ENCODE measurements around the gene SOX13.

The SOX13 gene

DNA sequence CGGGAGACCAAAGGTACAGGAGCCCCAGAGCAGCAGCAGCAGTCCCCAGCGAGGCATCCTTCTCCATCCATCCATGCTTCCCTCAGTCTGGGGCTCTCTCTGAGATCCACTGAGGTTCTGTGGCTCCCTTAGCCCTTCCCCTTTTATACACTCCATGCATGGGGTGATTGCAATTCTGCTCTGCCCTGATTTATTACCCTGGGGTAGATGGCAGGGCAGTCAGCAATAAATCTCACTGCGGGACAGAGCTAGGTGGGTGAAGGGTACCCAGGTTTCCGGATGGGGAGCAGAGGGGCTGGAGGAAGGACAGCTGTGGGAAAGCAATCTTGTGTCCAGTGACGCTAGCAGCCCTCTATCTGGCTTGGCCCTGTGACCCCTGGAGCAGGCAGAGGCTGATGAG lies 93.3 kb downstream of the SOX13 start, which contains the start of gene REN:
Gene REN (minus strand): TSS at position 119 of the 400 bp plus-strand sequence. CDS start 44 bp downstream, at position 75.
- no peak within 1 kb of the TSS for H3K4me2 ChIP-seq
- H3K36me3 ChIP-seq (ENCODE audit: insufficient read depth) = no peaks in the 10 kb centered on the region
- no peaks in the 10 kb centered on the region for H3K4me1 ChIP-seq (ENCODE audit: low read depth, poor library complexity, severe bottlenecking)
- H3K79me2 ChIP-seq (ENCODE audit: insufficient read depth, low read depth) = no peaks in the 10 kb centered on the region
- no peak within 1 kb of the TSS for H3K27ac ChIP-seq
- no peak within 1 kb of the TSS for H3K9ac ChIP-seq
- TF ChIP-seq, protein P1, sequence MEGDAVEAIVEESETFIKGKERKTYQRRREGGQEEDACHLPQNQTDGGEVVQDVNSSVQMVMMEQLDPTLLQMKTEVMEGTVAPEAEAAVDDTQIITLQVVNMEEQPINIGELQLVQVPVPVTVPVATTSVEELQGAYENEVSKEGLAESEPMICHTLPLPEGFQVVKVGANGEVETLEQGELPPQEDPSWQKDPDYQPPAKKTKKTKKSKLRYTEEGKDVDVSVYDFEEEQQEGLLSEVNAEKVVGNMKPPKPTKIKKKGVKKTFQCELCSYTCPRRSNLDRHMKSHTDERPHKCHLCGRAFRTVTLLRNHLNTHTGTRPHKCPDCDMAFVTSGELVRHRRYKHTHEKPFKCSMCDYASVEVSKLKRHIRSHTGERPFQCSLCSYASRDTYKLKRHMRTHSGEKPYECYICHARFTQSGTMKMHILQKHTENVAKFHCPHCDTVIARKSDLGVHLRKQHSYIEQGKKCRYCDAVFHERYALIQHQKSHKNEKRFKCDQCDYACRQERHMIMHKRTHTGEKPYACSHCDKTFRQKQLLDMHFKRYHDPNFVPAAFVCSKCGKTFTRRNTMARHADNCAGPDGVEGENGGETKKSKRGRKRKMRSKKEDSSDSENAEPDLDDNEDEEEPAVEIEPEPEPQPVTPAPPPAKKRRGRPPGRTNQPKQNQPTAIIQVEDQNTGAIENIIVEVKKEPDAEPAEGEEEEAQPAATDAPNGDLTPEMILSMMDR (conservative IDR thresholded peaks at IDR 0.05; ENCODE audit: low read depth, low read length) = no peak
- no peak within 1 kb of the TSS for H3K4me3 ChIP-seq (IDR thresholded peaks at IDR 0.05; ENCODE audit: insufficient read depth, low read depth, low read length)
- H2AFZ ChIP-seq (ENCODE audit: low read depth) = no peak within 1 kb of the TSS
- H3K27me3 ChIP-seq (ENCODE audit: insufficient read depth, low read depth) = no peaks in the 10 kb centered on the region
- no peaks in the 10 kb centered on the region for H4K20me1 ChIP-seq (ENCODE audit: insufficient read depth)

DNA sequence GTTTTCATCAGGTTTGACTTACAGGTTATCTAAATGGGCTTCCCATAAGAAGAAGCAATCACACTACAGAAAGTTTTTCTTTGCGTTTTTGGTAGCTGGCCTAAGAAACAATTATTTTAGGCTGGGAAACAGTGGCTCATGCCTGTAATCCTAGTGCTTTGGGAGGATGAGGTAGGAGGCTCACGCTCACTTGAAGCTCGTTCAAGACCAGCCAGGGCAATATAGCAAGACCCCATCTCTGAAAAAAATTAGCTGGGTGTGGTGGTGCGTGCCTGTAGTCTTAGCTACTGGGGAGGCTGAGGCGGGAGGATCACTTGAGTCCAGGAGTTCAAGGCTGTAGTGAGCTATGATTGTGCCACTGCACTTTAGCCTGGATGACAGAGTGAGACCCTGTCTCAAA lies 94.8 kb downstream of the SOX13 start:
- H3K36me3 ChIP-seq (ENCODE audit: insufficient read depth) = no peaks in the 10 kb centered on the region
- H3K4me3 ChIP-seq (IDR thresholded peaks at IDR 0.05; ENCODE audit: insufficient read depth, low read depth, low read length) = no peak overlapping the region
- H3K79me2 ChIP-seq (ENCODE audit: insufficient read depth, low read depth) = no peaks in the 10 kb centered on the region
- H2AFZ ChIP-seq (ENCODE audit: low read depth) = no peak overlapping the region
- H3K4me2 ChIP-seq = no peak overlapping the region
- H3K27ac ChIP-seq = no peak overlapping the region
- H3K4me1 ChIP-seq (ENCODE audit: low read depth, poor library complexity, severe bottlenecking) = no peaks in the 10 kb centered on the region
- no peaks in the 10 kb centered on the region for H4K20me1 ChIP-seq (ENCODE audit: insufficient read depth)
- H3K9ac ChIP-seq = no peak overlapping the region
- H3K27me3 ChIP-seq (ENCODE audit: insufficient read depth, low read depth) = no peaks in the 10 kb centered on the region; the same call in 1 of the 2 replicates
- TF ChIP-seq, protein P1 (conservative IDR thresholded peaks at IDR 0.05; ENCODE audit: low read depth, low read length) = no peak

DNA sequence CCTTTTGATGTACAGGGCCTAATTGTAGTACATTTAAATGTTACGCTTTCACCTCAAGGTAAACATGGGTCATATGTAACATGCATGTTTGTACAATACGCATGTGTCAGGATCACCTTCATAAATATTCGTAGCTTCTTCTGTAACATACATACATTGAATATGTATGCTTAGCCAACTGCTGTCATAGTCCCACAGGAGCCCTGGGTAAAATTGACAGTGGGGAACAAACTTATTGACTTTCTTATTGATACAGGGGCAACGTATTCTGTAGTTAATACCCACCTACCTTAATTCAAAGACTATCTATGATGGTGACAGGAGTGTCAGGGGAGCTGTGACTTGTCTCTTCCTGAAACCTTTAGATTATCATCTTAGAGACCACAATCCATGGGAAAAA lies 96.9 kb downstream of the SOX13 start:
- H3K36me3 ChIP-seq (ENCODE audit: insufficient read depth) = no peaks in the 10 kb centered on the region
- H3K9ac ChIP-seq = no peak overlapping the region
- no peaks in the 10 kb centered on the region; the same call in 1 of the 2 replicates for H3K27me3 ChIP-seq (ENCODE audit: insufficient read depth, low read depth)
- H2AFZ ChIP-seq (ENCODE audit: low read depth) = no peak overlapping the region
- no peak overlapping the region for H3K27ac ChIP-seq
- no peaks in the 10 kb centered on the region for H3K4me1 ChIP-seq (ENCODE audit: low read depth, poor library complexity, severe bottlenecking)
- no peaks in the 10 kb centered on the region for H4K20me1 ChIP-seq (ENCODE audit: insufficient read depth)
- no peak overlapping the region for H3K4me2 ChIP-seq
- TF ChIP-seq, protein P1 (conservative IDR thresholded peaks at IDR 0.05; ENCODE audit: low read depth, low read length) = no peak
- no peaks in the 10 kb centered on the region for H3K79me2 ChIP-seq (ENCODE audit: insufficient read depth, low read depth)
- no peak overlapping the region for H3K4me3 ChIP-seq (IDR thresholded peaks at IDR 0.05; ENCODE audit: insufficient read depth, low read depth, low read length)

DNA sequence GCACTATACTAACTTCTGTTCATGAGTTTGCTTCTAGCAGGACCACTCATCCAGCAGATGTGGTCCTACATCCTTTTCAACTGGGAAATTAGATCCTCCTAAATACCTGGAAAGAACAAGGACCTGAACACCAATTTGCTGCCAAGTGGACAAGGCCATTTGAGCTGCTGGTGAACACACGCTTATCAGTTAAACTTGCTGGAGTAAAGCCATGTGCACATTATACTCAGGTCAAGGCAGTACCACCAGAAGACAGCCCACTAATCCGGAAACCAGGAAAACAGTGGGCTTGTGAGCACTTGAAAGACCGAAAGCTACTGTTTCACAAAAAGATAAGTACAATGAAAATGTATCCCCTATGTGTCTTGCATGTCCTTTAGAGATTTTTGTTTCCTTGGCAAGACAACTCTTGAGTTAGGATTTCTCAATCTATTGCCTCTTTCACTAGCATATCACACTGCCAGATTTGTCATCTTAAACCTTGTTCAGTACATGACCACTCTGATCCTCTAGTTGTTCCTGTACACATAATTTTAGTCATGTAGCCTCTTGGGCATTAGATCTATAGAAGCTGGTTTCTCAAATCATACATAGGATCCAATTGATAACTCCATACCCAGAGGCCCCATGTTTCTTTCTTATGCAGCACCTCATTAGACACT lies 97.7 kb downstream of the SOX13 start:
- no peaks in the 10 kb centered on the region for H3K4me1 ChIP-seq (ENCODE audit: low read depth, poor library complexity, severe bottlenecking)
- TF ChIP-seq, protein P1 (conservative IDR thresholded peaks at IDR 0.05; ENCODE audit: low read depth, low read length) = no peak
- no peaks in the 10 kb centered on the region; the same call in 1 of the 2 replicates for H3K27me3 ChIP-seq (ENCODE audit: insufficient read depth, low read depth)
- H3K27ac ChIP-seq = no peak overlapping the region
- H3K9ac ChIP-seq = no peak overlapping the region
- H2AFZ ChIP-seq (ENCODE audit: low read depth) = no peak overlapping the region
- no peaks in the 10 kb centered on the region for H4K20me1 ChIP-seq (ENCODE audit: insufficient read depth)
- no peaks in the 10 kb centered on the region for H3K79me2 ChIP-seq (ENCODE audit: insufficient read depth, low read depth)
- no peak overlapping the region for H3K4me2 ChIP-seq
- H3K36me3 ChIP-seq (ENCODE audit: insufficient read depth) = no peaks in the 10 kb centered on the region
- H3K4me3 ChIP-seq (IDR thresholded peaks at IDR 0.05; ENCODE audit: insufficient read depth, low read depth, low read length) = no peak overlapping the region
